Panc1 (cell line): ENCODE results near the gene GNAQ. TPM values are rescaled to one million over a fixed set of nuclear protein-coding genes. Genes with fewer than 3 reads are reported as not detected.

Experiments
- ATAC-seq: fragments of 200-7000 bp; cut with Tn5 transposase; 2 replicates; pipeline ENCODE4 v1.9.1; 2020; ENCODE audit warnings: mild to moderate bottlenecking, moderate library complexity
- BruUV-seq: library from RNA; stranded (reverse); fragments of 400-500 nt; replicated peaks from 2 replicates; lab custom pipeline; 2021; lab: Mats Ljungman, UMichigan
- CTCF ChIA-PET: fragments of 300-600 bp; sonication (Branson Sonifier 250); formaldehyde crosslinking; loops from one replicate; lab custom pipeline; 2022; ENCODE audit warnings: antibody characterized with exemption; lab: Charles Lee
- POLR2A ChIA-PET: fragments of 300-600 bp; sonication (Branson Sonifier 250); formaldehyde crosslinking; loops from one replicate; lab custom pipeline; 2022; ENCODE audit warnings: antibody characterized with exemption; lab: Charles Lee
- DNase-seq: peaks from one replicate; pipeline ENCODE4 v3.0.0-alpha.2; 2010; ENCODE audit warnings: low read depth, low spot score
- H3K27ac ChIP-seq: 2 replicates; pipeline ENCODE4 v1.5.1; 2011; ENCODE audit warnings: mild to moderate bottlenecking, low read length, inconsistent platforms
- H3K27me3 ChIP-seq: fragments of 200-500 bp; sonication (Bioruptor generic); 2 replicates; pipeline ENCODE4 v1.6.0; 2014; ENCODE audit warnings: low read length, inconsistent platforms; ENCODE audit not compliant: control insufficient read depth, insufficient read depth
- H3K36me3 ChIP-seq: fragments of 200-500 bp; sonication (Bioruptor generic); 2 replicates; pipeline ENCODE4 v1.5.1; 2014; ENCODE audit warnings: inconsistent platforms, mild to moderate bottlenecking, low read length, moderate library complexity; ENCODE audit not compliant: control insufficient read depth, insufficient read depth
- H3K4me1 ChIP-seq: 2 replicates; pipeline ENCODE4 v1.5.1; 2011; ENCODE audit warnings: inconsistent platforms, mild to moderate bottlenecking, low read length, moderate library complexity; ENCODE audit not compliant: control insufficient read depth, insufficient read depth
- H3K4me3 ChIP-seq, 2 experiments: 2 replicates each; pipeline ENCODE4 v1.5.1; 2011 to 2012; ENCODE audit warnings: low read depth in 2 of 2, low read length in 2 of 2, mild to moderate bottlenecking in 2 of 2, inconsistent platforms in 1 of 2, moderate library complexity in 1 of 2
- H3K9me3 ChIP-seq: fragments of 200-500 bp; sonication (Bioruptor generic); 2 replicates; pipeline ENCODE4 v1.5.1; 2014; ENCODE audit warnings: low read depth, mild to moderate bottlenecking, inconsistent platforms, low read length, moderate library complexity; ENCODE audit not compliant: control insufficient read depth, insufficient read depth
- POLR2AphosphoS5 ChIP-seq: IDR thresholded peaks from 2 replicates; pipeline ENCODE4 v1.6.1; 2012; ENCODE audit warnings: mild to moderate bottlenecking, low read depth, low read length, moderate library complexity
- REST ChIP-seq, 2 experiments: IDR thresholded peaks; 2 replicates each; pipeline ENCODE4 v1.6.1; 2011 to 2012; ENCODE audit warnings: low read depth in 2 of 2, control low read depth in 1 of 2, low read length in 1 of 2, mild to moderate bottlenecking in 1 of 2, moderate library complexity in 1 of 2; ENCODE audit not compliant: insufficient read depth in 1 of 2
- SIN3A ChIP-seq: IDR thresholded peaks from 2 replicates; pipeline ENCODE4 v1.6.1; 2012; ENCODE audit warnings: low read depth, mild to moderate bottlenecking, low read length, moderate library complexity, borderline replicate concordance; ENCODE audit not compliant: insufficient read depth
- TCF7L2 ChIP-seq: IDR thresholded peaks from 2 replicates; pipeline ENCODE4 v1.6.1; 2011; ENCODE audit warnings: mild to moderate bottlenecking, low read depth, low read length, inconsistent platforms
- in situ Hi-C: cut with HindIII; loops from 2 replicates; pipeline ENCODE4 v1.10.0; 2016; ENCODE audit warnings: low sequenced_read_pairs, low pct_unique_long_range_greater_than_20kb
- intact Hi-C: fragments of 100-400 bp; cut with micrococcal nuclease; formaldehyde crosslinking; loops from one replicate; pipeline ENCODE4 v1.10.0; 2022; ENCODE audit not compliant: unreplicated experiment
- total RNA-seq: library from RNA; stranded (reverse); gene quantifications from one replicate; pipeline ENCODE4 v1.2.1, GENCODE V29; 2021; ENCODE audit not compliant: unreplicated experiment
- TF ChIP-seq, protein P1 (sequence below): fragments of 450-650 bp; IDR thresholded peaks from 2 replicates; pipeline ENCODE4 v1.5.1; 2017; ENCODE audit warnings: mild to moderate bottlenecking

The GNAQ gene
- total RNA-seq, 1 experiment from 2014 or later: 34.5 TPM

DNA sequence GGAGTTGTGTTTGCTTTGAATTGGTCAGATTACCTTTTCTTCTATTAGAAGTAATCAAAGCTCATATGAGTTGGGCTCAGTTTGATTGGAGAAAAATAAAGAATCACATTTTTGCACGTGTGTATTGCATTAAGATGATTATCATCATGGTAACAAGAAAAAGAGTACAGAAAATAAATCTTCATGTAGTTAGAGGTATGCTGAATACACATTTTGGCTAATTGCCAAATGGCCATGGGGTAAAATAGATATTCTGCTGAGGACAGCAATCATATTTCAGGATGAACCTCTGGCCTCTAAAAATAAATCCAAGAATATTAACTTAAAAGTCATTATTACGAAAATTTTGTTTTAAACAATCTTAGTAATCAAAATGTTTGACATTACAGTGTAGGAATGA, 38.9 kb upstream of the GNAQ start:
- in situ Hi-C loops: no loop called here
- Histone ChIP-seq H3K4me1 (no peaks in the 10 kb centered on the region), H3K27ac (no peak overlapping the region), H3K4me3 (no peak overlapping the region), H3K9me3 (no peaks in the 10 kb centered on the region), H3K36me3 (no peaks in the 10 kb centered on the region), H3K27me3 (no peaks in the 10 kb centered on the region)
- no peak for DNase-seq
- ATAC-seq: no peak
- no TSS peak for BruUV-seq
- ChIA-PET POLR2A (no interaction called here), CTCF (interaction anchor here (0.5 kb wide), 1 partner anchor 259 kb away, joined by 3 read pairs; no protein-coding TSS in a partner anchor)
- TF ChIP-seq, protein P1, sequence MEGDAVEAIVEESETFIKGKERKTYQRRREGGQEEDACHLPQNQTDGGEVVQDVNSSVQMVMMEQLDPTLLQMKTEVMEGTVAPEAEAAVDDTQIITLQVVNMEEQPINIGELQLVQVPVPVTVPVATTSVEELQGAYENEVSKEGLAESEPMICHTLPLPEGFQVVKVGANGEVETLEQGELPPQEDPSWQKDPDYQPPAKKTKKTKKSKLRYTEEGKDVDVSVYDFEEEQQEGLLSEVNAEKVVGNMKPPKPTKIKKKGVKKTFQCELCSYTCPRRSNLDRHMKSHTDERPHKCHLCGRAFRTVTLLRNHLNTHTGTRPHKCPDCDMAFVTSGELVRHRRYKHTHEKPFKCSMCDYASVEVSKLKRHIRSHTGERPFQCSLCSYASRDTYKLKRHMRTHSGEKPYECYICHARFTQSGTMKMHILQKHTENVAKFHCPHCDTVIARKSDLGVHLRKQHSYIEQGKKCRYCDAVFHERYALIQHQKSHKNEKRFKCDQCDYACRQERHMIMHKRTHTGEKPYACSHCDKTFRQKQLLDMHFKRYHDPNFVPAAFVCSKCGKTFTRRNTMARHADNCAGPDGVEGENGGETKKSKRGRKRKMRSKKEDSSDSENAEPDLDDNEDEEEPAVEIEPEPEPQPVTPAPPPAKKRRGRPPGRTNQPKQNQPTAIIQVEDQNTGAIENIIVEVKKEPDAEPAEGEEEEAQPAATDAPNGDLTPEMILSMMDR: no peak
- TF ChIP-seq POLR2AphosphoS5 (no peak), TCF7L2 (no peak), REST (IDR thresholded peaks at IDR 0.05; ENCODE audit: insufficient read depth in 1 of 2, low read depth in 2 of 2, low read length in 1 of 2) (no peak), SIN3A (no peak)
- intact Hi-C loops: no loop called here

DNA sequence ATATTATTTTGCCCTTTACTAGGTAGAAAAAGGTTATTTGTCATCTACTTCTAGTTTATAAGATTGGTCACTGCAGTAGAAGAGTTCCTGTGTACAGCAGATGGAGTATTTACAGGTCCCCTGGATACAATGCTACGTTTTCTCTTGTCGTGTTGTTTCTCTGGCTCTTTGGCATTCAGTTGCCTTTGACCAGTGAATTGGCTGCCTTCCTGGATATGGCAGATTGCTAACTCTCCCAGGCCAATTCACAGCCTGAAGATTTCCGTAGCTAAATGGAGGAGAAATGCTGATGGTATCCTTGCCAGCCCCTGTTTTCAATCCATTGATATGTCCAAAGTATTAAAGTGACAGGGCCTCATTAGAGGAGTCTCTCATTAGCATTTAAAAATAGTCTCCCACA, 32.5 kb upstream of the GNAQ start:
- intact Hi-C loops (no loop called here), in situ Hi-C loops (no loop called here)
- no peaks in the 10 kb centered on the region for H3K4me1 ChIP-seq
- TF ChIP-seq TCF7L2 (no peak), POLR2AphosphoS5 (no peak), REST (IDR thresholded peaks at IDR 0.05; ENCODE audit: insufficient read depth in 1 of 2, low read depth in 2 of 2, low read length in 1 of 2) (no peak), SIN3A (no peak)
- TF ChIP-seq, protein P1: no peak
- no peak overlapping the region for H3K4me3 ChIP-seq
- no peaks in the 10 kb centered on the region for H3K36me3 ChIP-seq
- no peaks in the 10 kb centered on the region for H3K9me3 ChIP-seq
- H3K27ac ChIP-seq: no peak overlapping the region
- BruUV-seq: no TSS peak
- DNase-seq: no peak
- H3K27me3 ChIP-seq: no peaks in the 10 kb centered on the region
- ChIA-PET CTCF (no interaction called here), POLR2A (no interaction called here)
- no peak for ATAC-seq
